GM19468 (cell line): ENCODE measurements around the gene ERAP2.
A peak's percentile ranks its signal among the peaks of the same experiment; 100 is the strongest.

Experiments
- ATAC-seq: cut with Tn5 transposase; IDR thresholded peaks from one replicate; pipeline ENCODE4 v1.9.1; 2021; ENCODE audit warnings: mild to moderate bottlenecking, moderate library complexity, moderate number of reproducible peaks; ENCODE audit not compliant: unreplicated experiment; ENCODE audit errors: extremely low read depth

ERAP2 gene

GRCh38 chr5:96957254-96958049 is 81.2 kb downstream of the ERAP2 start:
- ATAC-seq, result peak; percentile 2

- no peak for ATAC-seq
Observed at GRCh38 chr5:96958977-96959376, 82.7 kb downstream of the ERAP2 start.

GRCh38 chr5:96961053-96961452 is 84.8 kb downstream of the ERAP2 start:
- ATAC-seq, result peak; percentile 44

GRCh38 chr5:96962540-96962991 is 86.3 kb downstream of the ERAP2 start:
- no peak for ATAC-seq

GRCh38 chr5:96963267-96963666 is 87.0 kb downstream of the ERAP2 start:
- ATAC-seq, result peak; percentile 24

GRCh38 chr5:96966801-96967200 is 90.5 kb downstream of the ERAP2 start:
- ATAC-seq, result no peak

- no peak for ATAC-seq
Observed at GRCh38 chr5:96967400-96967799, 91.1 kb downstream of the ERAP2 start.

GRCh38 chr5:96968074-96968473 is 91.8 kb downstream of the ERAP2 start:
- ATAC-seq, result no peak

- ATAC-seq, result no peak
Observed at GRCh38 chr5:96968614-96969013, 92.3 kb downstream of the ERAP2 start.
